Inflammatory macrophage treated with lipopolysaccharide for 4 hours (primary cell): ENCODE data around the gene SEC31B.
A peak's percentile ranks its signal among the peaks of the same experiment; 100 is the strongest.

Experiments
- DNase-seq: peaks from one replicate; pipeline ENCODE4 v3.0.0-alpha.2; 2020

Gene SEC31B

DNA sequence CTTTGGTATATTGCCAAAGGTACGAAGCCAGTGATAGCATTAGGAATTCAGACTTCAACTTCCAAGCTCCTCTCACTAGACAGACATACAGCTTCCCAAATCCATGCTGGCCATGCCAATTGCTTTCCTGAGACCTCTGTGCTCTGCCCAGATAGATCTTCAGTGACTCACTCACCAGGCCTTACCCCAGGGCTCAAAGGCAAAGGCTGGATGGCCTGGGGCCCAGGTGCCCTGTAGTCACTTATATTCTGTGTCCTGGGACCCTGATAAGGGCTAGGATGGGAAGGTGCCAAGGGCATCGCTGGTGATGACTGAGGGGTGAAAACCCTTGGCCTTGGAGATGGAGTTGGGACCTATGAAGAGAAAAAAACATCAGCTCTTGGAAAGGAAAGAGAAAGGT, 29.1 kb downstream of the SEC31B start:
- DNase-seq: no peak

DNA sequence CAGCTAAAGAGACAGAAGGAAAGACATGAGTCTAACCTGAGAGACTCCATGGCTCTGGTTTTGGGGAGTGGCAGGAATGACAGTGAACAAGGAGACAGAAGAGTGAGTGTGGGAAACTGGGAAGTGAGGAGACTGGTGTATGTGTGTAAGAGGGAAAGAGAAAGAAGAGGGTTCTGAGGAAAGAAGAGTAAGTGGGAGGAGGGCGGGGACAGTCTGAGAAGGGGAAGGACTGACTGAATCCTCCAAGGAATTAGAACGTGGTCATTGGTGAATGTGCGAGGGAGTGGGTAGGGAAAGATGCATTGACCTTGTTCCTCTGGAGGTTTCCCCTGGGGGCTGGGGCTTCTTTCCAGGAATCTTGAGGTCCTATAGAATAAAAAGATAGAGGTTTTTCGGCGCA, 30.3 kb downstream of the SEC31B start:
- DNase-seq: peak; percentile 79

DNA sequence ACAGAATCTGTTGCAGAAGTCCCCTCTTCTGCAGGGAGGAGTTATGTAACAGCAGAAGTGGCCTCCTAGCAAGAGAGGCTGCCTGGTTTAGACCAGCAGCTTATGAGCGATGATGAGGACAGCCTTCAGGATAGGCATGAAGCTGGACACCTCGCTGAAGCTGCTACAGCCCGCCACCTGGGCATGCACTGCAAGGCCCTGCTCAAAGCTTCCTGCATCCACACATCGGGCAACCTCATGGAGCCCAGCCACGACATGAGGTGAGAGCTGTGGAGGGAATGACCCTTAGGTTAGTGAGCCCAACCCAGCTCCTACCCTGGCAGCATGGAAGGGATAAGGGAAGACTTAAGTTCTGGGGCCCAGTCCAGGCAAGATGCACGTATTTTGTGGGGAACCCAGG, 32.1 kb downstream of the SEC31B start:
- DNase-seq: no peak

DNA sequence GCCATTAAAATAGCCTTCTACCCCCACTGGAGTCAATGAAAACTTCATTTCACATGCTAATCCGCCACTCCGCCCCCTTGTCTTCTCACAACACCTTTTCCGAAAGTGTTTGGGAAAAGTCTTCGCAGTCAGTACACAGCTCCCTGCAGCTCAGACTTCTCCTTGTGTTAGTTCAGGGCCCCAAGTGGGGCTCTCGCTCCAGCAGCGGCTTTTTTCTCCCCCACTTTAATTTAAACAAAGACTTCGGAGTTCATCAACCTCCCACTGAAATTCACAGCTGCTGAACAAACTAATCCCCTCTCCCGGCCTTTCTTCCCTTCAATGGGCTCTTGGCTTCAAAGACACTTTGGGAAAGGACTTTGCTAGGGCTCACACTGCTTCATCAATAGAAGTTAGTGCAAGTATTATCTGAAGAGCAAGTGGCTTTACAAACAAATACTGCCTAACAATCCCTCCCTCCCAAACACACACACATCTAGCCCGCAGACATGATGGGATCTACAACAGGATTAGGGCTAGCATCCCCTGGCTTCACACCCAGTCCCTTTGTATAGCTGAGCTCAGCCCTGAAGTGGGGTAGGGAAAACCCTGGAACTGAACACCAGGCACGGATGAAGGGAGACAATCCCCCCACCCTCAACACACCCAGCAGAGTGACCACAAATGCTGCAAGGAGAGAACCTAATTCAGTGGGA, 33.7 kb downstream of the SEC31B start:
- DNase-seq: no peak

DNA sequence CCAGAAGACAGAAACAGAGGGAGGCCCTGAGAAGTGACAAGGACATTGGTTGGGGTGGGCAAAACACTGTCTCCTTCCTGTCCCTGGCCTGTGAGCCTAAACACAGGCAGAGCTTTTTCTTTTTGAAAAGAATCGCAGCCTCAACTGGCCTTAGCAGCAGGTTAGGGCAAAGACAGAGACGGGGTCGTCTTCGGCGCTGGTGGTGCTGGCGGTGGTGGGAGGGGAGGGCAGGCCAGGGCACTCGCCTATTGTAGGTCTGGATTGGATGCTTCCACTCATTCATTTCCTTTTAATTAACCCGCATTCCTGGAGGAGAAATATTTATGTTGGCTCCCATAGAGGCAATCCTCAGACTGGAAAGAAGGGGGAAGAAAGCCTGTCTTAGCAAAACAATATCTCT, 34.3 kb downstream of the SEC31B start:
- no peak for DNase-seq

DNA sequence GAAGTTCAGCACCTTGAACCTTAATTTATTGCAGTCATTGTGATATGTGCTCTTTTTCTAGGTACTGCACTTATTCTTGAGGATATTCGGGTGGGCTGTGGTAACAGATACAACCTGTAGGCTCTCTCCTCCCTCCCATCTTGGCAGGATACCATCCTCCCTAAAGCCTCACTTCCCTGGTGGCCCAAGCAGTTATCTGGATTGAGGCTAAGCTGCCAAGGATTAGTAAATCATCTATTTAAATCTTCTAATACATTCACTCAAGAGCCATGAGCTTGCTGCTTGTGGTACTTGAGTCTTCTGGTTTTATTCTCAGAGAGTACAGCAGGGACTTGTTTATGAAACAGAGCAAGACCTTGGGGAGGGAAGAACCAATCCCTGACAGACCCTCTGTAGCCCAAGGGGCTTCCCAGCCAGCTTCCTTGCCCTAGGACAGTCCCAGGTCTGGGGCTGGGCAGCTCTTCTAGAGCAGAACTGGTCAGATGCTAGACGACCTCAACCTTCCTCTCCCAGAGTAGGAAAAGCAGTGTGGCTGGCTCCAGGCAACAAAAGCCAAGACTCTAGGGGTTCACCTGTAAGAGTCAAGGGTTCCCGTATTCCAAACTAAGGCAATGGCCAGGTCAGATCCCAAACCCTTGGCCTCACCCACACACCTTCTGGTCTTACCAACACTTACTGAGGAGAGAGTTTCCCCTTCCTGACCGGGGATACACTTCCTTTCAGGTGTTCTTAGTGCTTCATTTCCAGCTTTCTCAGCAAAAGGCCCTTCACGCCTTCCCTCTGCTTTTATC, 35.6 kb downstream of the SEC31B start:
- DNase-seq: no peak

DNA sequence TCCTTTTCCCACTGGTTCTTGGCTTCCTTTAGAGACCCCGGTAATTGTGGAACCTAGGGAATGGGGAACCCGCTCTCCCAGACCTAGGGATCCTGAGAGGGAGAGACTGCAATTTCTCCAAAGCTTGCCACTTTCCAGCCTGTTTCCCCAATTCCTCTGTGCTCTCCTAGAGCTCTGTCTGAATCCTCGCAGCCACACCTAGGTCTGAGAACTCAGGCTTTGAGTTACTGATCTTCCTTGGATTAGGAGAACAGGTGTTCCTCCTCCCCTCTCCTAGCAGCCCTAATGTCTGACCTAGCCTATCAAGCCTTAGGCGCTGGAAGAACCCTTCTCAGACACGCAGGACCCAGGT, 36.9 kb downstream of the SEC31B start:
- no peak for DNase-seq

DNA sequence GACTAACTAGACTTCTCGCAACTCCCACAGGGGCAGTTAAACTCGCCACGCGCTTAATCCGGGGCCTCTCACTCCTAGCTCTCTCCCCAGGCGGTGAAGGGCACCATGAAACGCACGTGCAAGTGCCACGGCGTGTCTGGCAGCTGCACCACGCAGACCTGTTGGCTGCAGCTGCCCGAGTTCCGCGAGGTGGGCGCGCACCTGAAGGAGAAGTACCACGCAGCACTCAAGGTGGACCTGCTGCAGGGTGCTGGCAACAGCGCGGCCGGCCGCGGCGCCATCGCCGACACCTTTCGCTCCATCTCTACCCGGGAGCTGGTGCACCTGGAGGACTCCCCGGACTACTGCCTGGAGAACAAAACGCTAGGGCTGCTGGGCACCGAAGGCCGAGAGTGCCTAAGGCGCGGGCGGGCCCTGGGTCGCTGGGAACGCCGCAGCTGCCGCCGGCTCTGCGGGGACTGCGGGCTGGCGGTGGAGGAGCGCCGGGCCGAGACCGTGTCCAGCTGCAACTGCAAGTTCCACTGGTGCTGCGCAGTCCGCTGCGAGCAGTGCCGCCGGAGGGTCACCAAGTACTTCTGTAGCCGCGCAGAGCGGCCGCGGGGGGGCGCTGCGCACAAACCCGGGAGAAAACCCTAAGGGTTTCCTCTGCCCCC, 37.4 kb downstream of the SEC31B start:
- DNase-seq: peak; percentile 72

DNA sequence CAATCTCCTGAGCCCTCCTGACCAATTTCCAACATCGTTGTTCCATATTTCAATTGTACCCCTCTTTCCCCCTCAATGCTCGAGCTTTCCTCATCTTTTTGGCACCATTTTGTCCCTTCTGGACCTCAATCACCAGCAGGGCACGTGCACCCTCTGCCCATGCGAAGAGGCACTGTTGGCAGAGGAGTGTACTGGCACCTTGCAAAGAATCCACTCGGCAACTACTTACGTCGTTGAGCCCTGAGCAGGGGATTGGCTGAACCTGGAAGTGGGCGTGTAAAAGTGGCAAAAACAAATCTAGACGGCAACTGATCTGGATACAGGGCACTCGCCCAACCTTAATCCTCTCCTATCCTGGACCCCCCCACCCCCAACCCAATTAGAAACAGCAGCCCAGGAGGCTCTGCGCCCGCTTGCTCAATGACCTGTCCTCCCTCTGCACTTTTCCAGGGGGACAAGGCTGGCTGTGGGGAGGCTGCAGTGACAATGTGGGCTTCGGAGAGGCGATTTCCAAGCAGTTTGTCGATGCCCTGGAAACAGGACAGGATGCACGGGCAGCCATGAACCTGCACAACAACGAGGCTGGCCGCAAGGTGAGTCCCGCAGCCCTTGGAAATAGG, 38.1 kb downstream of the SEC31B start:
- DNase-seq: peak; percentile 88

DNA sequence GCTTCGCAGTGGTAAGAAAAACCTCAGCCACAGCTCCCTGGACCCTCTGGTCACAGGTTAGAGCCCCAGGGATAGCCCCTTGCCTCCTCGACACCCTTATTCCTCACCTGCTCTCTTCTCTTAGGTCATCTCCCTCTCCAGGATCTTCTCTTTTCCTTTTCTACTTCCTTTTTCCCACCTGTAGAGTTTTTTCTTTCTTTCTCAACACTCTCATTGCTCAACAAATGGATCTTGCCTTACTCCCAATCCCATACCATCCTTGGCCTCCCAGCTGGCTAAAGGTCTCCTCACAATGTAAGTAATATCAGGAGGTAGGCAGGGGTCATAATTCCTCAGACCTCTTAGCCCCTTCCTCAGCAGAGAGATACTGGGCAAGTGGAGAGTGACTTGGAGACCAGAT, 39.7 kb downstream of the SEC31B start:
- DNase-seq: no peak

DNA sequence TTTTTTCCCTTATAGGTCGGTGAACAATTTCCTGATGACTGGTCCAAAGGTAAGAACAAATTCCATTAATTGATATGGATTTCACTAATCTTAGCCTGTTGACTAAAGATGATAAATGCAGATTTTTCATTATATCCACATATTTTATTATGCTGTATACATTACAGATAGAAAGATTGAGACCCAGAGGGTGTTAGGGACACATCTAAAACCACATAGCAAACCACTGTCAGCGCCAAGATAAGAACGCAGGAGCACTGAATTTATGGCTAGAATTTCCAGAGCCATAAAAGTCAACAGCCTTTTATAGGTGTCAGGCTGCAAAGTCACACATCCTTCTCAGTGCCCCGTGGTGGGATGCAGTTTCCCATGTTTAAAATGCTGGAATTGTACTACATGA, 40.6 kb downstream of the SEC31B start:
- no peak for DNase-seq

DNA sequence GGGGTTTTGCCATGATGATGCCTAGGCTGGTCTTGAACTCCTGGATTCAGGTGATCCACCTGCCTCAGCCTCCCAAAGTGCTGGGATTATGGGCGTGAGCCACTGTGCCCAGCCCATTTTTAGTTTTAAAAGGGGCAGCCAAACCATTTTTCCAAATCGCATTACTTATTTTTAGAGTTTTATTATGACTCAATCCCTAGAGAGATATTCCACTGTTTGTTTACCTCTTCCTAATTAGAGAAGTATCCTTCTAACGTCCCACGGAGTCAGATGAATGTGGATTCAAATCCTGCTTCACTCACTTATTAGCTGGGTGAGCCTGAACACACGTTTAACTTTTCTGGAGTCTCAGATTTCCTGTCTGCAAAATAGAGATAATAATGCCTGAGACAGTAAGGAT, 41.7 kb downstream of the SEC31B start:
- no peak for DNase-seq

DNA sequence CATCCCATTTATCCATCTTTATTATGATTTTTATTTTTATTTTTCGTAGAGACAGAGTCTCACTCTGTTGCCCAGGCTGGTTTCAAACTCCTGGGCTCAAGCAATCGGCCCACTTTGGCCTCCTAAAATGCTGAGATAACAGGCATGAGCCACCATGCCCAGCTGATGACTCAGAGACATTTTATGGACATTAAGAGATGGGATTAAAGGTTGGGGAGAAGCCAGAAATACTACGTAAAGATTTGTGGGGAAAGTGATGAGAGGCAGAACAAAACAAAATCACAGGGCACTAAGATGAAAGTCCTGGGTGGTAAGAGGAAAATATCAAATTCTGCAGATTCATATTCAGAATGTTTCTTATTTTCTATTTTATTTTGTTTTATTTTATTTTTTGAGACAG, 49.3 kb downstream of the SEC31B start:
- no peak for DNase-seq

DNA sequence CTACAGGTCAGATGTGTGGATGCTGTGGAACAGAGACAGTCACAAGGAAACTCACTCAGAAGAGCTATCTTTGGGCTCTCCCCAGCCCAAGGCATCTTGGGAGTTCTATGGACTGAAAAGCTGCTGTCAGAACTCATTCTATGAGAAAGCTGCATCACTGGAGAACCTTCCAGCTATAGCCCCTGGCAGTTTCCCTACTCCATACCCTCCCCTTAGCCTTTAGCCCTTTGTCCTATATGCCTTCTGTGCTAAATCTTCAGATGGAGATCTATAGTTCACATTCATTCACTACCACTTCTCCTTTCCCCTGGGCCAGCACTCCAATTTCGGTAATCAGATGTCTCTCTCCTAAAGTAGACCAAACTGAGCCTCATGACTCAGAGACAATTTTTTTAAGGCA, 49.9 kb downstream of the SEC31B start:
- DNase-seq: no peak

DNA sequence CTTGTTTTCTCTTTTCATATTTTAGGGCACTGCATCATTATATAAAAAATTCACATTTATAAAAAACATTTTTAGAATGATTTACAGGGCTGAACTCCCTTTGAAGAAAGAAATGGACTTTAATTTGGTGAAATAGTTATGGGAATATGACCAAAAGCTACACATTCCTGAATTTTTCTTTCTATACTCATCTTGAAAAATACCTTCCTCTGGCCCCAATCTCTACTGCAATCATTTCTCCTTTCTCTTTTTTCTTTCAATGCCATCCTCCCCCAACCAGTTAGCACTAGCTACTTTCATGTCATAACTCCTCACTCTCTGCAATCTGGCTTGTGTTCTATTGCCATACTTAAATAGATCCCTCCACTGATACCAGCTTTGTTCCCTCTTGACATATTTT, 50.7 kb downstream of the SEC31B start:
- DNase-seq: no peak

DNA sequence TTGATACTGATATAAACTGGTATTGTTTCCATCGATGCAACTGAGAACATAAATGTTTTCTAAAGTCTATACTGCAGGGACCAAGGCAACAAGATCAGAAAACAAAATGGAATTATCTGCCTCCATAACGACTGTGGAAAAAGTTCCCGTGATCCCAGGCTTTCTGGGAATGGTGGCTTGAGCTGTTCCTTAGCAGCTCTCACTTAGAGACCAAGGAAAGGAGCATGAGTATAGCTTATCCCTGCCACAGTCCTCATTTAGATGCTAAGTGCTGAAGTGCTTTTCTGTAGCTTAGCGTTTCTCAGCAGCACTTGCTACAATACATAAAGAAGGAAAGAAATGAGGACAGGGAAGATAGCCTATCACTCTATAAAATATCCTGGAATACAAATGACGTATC, 51.3 kb downstream of the SEC31B start:
- no peak for DNase-seq

DNA sequence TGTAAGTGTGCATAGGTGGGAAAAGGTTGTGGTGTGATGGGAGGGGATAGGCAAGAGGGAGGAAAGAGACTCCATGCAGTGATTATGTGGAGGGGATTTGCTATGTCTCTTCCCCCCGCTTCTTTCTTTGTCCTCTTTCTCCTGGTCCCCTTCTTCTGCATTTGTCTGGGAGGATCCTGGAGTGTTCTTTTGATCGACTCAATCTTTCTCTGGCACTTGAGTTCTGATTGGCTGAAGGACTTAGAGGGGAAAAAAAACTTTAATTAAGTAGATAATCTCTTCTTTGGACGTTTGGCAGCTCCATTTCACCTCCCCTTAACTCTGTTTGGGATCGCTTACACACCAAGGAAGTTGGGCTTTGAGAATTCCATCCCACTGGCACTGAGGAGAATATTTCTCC, 57.0 kb downstream of the SEC31B start, which contains the start of gene WNT8B:
Gene WNT8B, plus strand, starts transcription at position 301 of the 400 bp plus-strand sequence. CDS start 160 bp downstream, outside the sequence.
- DNase-seq: no peak

DNA sequence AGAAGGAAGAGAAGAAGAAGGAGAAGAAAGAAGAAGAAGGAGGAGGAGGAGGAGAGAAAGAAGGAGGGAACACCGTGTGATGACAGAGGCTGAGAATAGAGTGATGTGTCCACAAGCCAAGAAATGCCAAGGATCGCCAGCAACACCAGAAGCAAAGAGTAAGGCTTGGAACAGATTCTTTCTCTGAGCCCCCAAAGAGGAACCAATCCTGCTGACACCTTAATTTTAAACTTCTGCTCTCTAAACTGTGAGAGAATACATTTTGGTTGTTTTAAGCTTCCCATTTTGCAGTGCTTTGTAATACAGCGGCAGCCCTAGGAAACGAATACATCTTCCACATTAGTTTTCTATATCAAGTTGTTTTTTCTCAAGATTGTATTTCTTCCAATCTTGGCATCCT, 70.7 kb downstream of the SEC31B start:
- peak; percentile 55 for DNase-seq

DNA sequence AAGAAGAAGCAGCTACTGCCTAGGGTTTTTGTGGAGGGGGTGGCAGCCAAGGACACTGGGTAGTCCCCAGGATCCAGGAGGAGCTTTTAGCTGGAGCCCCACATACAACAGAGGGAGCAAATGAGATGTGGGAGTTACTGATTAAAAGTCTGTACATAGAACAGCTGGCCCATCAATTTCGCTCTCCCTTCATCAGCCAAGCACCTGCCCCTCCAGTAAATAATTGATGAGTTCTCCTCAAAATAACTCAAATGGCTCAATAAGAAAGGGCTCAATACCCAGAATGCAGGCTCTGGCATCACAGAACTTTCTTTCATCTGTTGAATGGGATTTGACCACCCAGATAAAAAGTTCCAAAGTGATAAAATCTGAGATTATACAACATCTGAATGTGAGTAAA, 72.0 kb downstream of the SEC31B start:
- no peak for DNase-seq

DNA sequence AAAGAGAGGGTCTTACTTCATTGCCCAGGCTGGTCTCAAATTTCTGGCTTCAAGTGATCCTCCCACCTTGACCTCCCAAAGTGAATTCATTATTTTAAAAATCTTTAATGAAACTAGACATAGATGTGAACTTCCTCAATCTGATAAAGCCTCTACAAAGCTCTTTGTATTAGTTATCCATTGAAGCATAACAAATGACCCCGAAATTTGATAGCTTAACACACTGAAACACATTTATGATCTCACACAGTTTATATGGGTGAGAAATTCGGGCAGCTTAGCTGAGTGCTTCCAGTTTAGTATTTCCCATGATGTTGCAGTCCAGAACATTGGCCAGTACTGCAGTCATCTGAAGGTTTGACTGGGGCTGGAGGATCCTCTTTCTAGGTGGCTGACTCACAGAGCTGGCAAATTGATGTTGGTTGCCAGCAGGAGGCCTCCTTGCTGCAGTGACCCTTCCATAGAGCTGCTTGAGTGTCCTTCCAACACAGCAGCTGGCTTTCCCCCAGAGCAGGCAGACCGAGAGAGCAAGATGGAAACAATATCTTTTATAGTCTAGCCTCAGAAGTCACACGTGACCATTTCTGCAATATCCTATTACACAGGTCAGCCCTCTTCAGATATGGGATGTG, 73.4 kb downstream of the SEC31B start:
- no peak for DNase-seq

DNA sequence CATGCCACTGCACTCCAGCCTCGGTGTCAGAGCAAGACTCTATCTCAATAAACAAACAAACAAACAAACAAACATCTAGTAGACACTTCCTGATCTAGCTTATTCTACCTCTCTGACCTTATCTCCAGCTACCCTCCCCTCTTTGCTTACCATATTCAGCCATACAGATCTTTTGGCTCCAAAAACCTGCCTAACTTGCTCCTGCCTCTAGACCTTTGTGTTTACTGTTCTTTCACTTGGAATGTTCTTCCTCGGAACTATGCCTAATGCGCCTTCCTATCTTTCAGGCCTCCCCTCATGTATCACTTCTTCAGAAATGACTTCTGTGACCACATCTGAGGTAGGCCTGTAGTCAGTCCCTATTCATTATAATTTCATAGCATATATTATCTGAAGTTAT, 77.1 kb downstream of the SEC31B start:
- no peak for DNase-seq

DNA sequence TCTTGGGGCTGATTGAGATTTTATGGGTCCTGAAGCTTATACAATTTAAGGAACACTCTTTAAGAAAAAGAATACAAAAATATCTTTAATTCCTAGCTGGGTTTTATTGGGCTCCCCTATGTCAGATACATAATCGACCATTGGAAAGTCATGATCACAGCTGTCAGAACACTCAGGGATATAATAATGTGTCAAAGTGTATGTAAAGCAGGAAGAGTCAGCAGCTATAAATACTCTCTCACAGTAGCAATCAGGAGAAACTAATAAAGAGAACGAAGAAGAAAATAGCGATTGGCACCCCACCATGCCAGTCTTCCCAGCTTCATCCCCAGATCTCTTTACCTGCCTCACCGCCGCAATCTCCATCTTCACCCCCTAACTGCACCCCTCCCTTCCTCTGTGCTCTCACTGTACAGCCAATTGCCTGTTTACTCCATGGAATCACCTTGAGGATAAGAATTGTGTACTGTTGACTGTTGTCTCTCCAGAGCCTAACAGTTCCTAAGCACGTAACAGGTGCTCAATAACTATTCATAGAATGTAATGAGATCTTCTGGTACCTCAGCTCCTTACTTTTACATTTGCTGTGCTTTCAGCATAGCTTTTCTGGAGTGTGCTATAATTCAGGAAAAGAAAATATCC, 80.9 kb downstream of the SEC31B start:
- DNase-seq: no peak
